DMS 273 treated with DMSO at 0.1 percent for 48 hours (cell line): ENCODE results near the gene GNPTG.

Experiments
- DNase-seq: peaks from one replicate; lab custom pipeline; 2025; lab: John Stamatoyannopoulos, UW

Gene GNPTG

DNA sequence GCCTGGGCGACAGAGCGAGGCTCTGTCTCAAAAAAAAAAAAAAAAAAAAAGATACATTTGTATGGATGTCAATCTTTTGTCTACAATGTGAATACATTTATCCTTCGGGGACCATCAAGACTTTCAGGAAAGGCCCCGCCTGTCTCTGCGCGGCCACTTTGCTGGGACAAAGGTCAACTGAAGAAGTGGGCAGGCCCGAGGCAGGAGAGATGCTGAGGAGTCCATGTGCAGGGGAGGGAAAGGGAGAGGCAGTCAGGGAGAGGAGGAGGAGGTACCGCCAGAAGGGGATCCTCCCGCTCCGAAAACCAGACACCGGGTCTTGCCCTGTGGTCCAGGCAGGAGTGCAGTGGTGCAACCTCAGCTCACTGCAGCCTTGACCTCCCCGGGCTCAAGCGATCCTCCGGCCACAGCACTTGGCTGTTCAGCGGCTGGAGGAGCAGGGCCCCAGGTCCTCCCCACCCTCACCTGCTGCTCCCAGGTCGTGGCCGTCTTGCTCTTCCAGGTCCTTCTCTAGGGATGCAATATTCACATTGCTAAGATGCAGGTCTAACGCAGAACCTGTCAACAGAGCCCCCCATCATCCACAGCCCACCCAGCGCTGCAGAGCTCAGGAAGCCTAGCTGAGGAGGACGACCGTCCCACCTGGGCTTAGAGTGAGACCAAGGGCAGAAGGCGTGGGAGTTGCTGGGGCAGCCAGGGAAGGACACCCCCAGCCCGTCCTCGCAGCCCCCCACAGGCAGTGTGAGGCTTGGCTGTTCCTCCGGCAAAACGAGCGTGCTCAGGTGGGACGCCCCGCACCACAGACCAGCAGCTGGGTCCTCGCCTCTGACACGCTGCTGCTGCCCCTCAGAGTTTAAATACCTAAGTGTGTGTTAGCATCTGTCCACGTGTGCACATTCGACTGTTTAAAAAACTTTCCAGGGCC lies 19.6 kb downstream of the GNPTG start:
- no peak for DNase-seq

DNA sequence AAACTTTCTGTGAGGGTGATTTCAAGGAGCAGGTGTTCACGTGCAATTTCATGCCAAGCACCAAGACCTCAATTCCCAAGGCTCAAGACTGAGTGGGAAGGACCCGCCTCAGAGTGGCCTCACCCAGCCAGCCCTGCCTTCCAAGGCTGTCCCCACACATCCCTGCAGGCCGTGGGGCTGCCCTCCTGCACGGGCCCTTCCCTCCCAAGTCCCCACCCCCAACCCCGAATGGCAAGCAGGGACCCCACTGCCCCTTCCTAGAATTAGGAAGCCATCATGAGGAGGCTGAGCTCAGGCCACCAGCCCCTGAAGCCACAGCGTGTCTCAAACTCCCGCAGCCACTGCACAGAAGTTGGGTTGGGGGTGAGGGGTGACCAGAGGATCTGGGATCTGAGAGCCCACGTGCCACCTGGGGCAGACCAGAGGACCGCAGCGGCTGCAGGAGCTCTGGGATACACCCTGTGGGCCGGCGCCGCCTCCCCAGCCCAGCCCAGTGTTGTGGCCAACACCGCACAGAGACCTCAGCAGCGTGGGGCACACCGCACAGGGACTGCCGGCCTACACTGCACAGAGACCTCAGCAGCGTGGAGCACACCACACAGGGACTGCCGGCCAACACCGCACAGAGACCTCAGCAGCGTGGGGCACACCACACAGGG lies 20.7 kb downstream of the GNPTG start:
- no peak for DNase-seq

DNA sequence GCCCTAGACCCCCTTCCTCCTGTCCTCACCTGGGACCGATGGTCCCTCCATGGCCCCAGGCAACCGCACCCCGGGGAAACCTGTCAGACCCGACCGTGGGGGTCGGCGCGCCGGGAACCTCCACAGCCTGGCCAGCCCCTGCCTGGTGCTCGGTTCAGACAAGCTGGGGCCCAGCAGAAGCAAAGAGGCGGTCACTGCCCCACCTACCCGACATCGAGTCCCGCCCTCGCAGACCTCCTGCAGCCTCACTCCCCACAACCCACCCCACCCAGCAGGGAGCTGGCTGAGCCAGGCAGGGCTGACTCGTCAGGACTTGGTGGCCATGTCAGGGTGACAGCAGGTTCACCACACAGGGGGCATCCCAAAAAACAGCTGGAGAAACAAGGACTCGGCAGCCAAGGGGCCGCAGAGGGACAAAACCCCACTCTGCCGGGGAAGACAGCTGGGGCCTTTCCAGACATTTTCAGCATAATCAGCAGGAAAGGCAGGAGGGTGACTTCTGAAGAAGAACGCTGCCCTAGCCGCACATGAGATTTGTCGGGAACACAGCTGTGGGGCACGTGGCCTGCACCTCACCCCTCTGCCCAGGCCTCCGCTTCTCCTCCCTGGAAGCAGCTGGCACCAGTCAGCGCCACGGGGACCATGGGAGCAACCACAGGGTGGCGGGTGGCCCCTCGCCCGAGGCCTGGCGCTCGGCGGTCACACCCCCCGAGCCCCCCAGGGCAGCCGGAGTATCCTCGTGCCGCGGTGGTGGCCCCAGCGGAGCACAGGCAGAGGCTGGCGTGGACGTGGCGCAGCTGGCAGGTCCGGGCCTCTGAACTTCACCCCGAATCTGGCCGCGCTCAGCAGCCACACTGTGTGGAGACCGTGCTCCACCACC lies 22.9 kb downstream of the GNPTG start:
- DNase-seq = no peak

DNA sequence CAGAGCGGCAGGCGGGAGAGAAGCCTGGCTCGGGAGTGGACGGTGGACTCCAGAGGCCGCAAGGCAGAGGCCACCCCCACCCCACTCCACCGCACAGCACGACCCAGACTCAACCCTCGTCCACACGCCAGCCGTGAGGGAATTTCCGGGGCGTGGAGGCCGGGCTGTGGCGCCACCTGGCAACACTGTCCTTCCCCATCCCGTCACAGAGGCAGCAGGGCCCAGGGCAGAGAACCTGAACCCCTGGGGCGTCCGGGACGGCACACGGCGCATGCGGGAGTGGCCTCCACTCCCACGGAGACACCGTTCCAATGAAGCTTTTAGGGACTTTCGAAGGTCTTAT lies 23.5 kb downstream of the GNPTG start:
- DNase-seq = no peak

DNA sequence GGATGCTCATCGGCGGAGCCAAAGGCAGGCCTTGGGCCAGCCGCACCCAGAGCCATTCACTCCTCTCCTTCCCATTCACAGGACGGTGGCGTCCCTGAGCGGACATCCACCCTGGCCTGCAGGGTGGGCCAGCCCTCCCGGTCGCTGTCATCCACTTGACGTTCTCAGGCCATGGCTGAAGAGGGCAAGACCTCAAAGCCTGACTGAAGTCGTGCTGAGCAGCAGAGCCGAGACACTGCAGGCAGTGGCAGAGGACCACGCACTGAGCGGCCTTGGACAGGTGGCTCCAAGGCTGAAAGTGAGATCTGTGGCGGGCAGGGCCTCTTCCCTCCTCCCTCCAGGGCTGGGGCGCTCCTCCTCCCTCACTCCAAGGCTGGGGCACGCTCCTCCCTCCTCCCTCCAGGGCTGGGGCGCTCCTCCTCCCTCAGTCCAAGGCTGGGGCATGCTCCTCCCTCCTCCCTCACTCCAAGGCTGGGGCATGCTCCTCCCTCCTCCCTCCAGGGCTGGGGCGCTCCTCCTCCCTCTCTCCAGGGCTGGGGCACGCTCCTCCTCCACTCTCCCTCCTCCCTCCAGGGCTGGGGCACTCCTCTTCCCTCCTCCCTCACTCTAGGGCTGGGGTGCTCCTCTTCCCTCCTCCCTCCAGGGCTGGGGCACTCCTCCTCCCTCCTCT lies 24.1 kb downstream of the GNPTG start:
- DNase-seq = no peak

DNA sequence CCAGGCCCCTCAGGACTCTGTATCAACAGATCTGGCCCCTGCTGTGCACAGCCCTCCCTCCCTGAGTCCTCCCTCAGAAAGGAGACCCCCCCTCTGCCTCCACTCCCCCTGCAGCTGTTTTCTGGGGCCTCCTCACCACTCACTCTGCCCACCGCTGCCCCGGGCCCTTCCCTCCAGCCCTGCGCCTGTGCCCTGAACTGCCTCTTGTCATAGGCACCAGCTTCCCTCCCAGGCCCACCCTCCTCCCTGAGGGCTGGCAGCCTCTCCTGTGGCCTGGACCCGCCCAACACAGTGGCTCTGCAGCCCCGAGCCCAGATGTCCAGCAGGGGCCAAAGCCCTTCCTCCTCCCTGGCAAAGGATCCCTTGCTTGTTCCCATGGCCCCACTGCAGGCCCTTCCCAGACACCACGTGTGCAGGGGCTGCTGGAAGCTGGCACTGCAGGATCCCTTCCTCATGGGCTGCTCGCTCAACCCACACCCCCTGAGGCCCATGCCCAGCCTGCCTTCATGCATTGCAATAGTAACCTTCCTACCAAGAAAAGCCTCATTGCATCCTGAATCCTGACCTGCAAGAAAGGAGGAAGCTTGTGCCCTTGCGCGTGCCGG lies 25.8 kb downstream of the GNPTG start:
- no peak for DNase-seq

DNA sequence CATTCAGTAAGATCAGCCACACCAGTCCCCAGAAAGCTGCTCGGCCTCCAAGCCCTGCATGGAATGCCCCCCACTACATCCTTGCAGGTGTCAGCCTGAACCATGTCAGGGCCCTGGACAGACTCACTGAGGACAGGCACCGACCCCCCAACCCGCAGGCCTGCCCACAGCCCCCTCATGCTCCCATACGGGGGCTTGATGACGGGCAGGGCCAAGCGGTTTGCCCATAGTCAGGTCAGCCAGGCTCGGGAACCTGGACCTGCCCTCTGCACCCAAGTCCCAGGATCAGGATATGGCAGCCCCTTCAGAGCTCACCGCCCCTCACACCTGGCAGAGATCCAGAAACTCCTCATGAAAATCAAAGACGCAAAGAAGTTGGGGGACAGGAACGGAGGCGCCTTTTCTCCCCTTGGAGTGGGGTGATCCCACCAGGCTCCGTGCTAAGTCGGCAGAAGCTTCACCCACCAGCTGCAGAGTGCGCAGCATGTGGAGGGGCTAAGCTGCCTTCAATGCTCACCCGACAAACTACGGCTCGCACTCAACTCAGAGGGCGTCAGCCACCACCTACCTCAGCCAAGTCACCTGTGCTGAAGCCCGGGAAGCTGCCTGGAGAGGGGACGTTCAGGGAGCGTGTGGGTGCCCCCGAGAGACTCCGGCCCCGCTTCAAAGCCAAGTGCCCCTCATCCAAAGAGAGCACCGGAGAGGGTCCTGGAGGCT lies 26.5 kb downstream of the GNPTG start:
- DNase-seq = no peak

DNA sequence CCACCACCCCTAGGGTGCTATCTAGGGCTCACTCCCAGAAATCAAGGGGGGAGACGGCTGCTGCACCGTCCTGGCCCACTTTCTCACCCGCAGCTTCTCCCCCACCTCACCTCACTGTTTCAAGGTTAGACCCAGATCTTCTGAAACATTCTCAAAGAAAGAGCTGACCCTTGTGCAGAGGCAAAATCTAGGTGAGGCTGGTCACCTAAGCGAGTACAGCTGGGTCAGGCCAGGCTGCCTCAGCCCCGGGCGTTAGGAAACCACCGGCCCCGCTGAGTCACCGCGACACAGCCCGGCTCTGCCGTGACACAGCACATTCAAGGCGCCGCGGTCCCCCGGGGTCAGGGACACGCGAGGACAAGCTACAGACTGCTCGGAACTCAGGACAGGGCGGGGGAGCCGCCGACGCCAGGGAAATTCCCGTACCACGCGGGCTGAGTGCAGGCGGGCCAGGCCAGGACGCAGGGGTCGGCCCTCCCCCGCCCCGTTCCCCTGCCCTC lies 27.1 kb downstream of the GNPTG start:
- DNase-seq = no peak

DNA sequence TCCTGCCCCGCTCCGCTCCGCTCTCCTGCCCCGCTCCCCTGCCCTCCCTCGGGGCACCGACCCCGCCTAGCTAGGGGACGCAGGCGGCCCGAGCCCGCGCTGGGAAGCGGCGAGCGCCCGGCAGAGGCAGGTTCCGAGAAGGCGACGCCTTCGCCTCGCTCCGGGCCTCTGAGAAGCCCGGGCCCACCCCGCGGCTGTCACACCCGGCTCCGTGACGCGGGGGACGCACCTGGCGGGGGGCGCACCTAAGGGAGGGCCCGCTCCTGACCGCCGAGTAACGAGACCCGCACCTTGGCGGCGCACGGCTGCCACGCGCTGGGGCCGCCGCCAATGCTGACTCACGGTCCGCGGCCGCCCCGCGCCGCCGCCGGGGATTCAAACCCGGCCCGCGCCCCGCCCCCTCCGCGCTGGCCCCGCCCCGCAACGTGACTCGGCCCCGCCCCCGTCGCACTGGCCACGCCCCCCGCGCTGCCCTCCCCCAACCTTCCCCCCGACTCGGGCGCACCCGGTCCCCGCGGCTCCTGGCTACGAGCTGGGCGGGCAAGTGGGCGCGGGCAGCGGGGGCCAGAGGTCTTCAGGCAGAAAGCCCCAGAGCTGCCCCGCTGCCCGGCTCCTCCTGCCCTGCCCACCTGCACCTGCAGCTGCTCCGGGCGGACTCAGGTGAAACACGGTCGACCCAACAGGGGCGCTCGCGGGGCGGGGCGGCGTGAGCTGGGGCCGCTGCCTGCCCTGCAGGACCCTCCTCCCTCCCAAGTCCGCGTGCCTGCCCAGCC lies 27.8 kb downstream of the GNPTG start:
- no peak for DNase-seq

DNA sequence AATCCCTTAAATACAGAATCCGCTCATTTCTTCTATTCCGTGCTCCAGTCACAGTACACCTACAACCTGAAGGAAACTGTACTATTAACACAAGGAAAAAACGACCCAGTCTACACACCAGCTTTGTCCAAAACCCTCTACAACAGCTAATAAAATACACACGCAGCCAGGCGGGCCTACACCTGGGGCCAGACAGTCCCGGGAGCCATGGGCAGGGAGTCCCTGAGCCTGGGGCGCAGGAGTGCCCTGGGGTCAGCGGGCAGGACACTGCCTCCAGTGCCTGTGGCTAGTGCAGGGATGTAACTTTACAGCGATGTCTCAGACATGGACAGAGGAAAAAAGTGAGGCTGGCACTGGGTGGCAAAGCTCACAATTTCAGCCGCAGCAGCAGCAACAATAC lies 28.5 kb downstream of the GNPTG start:
- no peak for DNase-seq

DNA sequence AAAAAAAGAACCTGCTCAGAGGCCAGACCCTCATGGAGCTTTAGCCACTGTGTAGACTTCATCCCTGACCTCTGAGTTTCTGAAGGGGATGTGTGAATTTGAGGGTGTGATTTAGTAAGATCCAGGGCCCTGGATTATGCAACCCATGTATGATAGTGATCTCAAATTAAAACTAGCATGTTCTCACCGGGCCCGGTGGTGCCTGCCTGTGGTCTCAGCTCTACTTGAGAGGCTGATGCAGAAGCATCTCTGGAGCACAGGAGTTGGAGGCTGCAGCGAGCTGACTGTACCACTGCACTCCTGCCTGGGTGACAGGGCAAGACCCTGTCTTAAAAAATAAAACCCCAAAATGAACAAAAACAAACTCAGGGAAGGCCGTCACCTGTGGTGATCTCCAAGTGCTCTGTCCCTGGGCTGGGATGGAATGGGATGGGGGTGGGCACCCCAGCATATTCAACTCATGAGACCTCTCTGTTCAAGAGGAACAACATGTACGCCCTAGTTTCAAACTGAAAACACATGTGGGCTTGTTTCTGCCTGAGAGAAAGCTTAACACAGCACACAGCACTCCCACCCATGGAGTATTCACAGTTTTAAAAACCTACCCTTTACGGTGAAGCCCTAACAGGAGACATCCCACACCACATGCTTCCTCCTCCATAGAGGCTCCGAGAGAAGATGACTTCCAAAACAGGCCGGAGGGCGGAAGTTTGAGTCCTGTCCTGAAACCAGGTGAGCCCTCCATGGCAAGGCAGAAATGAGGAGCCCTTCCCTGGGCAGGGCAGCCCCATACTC lies 30.1 kb downstream of the GNPTG start:
- DNase-seq = no peak

DNA sequence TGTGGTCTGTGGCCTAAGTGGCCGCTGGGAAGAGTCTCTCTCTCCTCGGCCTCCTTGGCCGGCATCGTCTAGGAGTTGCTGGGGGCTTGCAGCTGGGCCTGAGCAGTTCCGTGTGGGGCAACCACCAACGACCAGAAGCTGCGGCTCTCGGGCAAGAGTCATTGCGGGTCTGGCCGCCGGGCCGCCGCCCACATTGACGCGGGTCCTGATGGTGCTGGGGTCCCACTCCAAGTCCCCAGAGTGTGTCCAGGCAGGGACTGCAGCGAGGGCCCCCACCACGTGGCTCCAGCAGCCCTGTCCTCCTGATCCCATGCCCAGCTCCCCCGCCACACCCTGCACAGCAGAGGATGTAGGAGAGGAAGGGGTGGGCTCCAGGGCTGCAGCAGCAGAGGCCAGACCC lies 31.8 kb downstream of the GNPTG start:
- DNase-seq = no peak

DNA sequence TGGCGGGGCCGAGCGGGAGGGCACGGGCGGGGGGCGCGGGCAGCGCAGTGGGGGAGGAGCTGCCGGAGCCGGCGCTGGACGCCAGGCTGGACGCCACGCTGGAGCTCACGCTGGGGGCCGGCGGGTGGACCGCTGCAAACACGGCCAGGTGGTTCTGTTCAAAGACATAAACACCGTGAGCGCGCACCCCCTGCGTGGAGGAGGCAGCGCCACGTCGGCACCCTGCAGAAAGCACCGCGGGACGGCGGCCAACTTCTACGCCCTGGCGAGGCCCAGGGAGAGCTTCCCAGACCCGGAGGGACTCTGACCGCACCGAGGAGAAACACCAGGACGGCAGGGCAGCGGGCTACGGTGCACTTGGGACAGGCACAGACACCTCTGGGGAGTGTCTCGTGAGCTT lies 33.5 kb downstream of the GNPTG start:
- DNase-seq = no peak

DNA sequence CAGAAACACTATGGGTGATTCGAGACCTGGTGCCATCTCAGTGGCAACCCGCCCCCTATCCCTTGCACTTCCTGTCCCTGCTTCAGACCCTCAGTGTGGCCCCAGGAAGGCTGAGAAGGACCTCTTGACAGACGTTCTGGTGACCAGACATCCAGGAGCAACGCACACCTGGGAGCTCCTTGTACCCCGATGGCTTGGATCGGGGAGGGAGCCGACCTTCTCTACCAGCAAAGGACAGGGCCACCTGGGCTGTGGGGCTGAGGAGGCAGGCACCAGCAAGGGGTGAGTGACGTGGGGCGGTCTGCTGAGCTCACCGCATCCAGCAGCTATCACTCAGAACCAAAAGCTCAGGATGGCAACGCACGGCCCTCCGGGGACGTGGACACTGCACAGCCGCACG lies 35.6 kb downstream of the GNPTG start:
- no peak for DNase-seq

DNA sequence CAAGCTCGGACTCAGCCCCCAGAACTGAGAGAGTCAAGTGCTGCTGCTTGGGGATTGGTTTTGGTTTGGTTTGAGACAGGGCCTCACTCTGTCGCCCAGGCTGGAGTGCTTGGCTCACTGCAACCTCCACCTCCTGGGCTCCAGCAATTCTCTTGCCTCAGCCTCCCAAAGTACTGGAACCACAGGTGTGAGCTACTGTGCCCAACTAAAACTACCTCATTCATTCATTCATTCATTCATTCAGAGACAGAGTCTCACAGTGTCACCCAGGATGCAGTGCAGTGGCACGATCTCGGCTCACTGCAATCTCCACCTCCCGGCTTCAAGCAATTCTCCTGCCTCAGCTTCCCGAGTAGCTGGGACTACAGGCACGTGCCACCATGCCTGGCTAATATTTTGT lies 38.0 kb downstream of the GNPTG start:
- DNase-seq = no peak

DNA sequence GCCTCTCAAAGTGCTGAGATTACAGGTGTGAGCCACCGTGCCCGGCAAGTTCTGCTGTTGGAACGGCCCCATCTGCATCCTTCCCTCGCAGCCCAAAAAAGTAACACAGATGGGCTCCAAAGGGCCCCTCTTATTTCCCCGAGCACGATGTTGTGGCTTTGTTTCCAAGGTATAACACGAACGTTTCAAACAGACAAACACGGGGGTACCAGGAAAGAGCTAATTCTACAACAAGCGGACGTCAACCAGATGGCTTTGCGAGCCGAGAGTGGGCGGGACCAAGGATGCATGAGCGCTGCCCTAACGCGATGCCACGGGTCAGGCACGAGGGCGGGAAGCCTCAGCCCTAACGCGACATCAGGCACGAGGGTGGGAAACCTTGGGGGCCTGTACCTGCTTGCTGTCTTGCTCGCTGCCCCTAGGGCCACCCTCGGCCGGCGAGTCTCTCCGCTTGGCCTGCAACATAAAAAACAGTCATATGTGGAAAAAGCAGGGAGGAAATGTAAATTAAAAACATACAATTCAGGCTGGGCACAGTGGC lies 38.6 kb downstream of the GNPTG start:
- no peak for DNase-seq

DNA sequence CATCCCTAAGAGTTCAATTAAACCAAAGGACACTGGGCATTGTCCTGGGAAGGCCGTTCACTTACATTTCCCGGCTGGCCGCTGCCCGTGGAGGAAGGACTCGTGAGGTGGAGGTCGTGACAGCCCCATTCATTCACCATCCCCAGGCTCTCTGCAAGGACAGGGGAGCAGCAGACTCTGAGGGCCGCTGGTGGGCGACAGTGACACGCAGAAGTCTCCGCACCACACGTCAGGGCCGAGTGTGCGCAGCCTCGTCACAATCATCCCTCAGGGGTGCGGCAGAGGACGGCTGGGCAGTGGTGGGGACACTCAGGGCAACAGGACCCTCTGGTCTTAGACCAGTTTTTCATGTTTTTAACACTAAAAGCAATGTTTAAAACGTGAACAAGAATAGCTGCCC lies 41.1 kb downstream of the GNPTG start:
- no peak for DNase-seq

DNA sequence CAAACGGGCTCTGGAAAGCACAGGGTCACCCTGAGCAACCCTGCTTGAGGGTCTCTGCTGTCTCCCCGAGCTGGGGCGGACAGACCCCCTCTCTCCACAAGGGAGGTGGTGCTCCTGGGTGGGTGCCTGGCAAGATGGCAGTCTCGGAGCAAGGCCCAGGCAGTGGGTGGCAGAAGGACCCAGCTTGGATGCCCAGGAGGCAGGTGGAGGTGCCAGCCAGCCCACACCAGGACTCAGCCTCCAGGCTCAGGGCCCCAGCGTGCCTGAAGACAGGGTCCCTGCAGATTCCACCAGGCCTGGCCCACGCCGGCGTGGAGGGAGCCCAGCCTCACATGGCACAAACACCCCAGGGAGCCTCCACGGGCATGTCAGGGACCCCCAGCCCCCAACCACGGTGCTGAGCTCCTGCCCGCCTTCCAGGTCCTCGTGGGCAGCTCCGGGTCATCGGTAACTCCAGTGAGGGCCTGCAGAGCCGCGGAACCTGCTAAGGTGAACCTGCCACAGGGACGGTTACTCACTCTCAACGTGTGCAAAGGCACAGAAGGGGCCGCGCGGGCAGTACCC lies 42.0 kb downstream of the GNPTG start:
- DNase-seq = no peak
